Peyer's patch (tissue), 4 donors: ENCODE results near the gene DLGAP5. TPM values are rescaled to one million over a fixed set of nuclear protein-coding genes. Genes with fewer than 3 reads are reported as not detected.

Experiments
- DNase-seq, 3 donors: peaks; one replicate each; pipeline ENCODE4 v3.0.0-alpha.2; 2017 to 2019
- H3K27ac ChIP-seq, 4 donors: fragments of 200-600 bp; sonication (generic); one replicate each; pipeline ENCODE4 v1.5.1; 2016 to 2019
- H3K27me3 ChIP-seq, 2 donors: fragments of 200-600 bp; sonication (generic); one replicate each; pipeline ENCODE4 v1.5.1; 2019
- H3K36me3 ChIP-seq, 3 donors: fragments of 200-600 bp; sonication (generic); one replicate each; pipeline ENCODE4 v1.5.1; 2016 to 2019
- H3K4me1 ChIP-seq, 4 donors: fragments of 200-600 bp; sonication (generic); one replicate each; pipeline ENCODE4 v1.5.1; 2016 to 2019
- H3K4me3 ChIP-seq, 4 donors: fragments of 200-600 bp; sonication (generic); 1 replicate in 3 of 4; 2 replicates in 1 of 4; pipeline ENCODE4 v1.5.1; 2016 to 2019; ENCODE audit warnings: mild to moderate bottlenecking in 1 of 4
- H3K9me3 ChIP-seq, 4 donors: fragments of 200-600 bp; sonication (generic); one replicate each; pipeline ENCODE4 v1.5.1; 2016 to 2019; ENCODE audit warnings: mild to moderate bottlenecking in 1 of 4
- POLR2A ChIP-seq, 2 donors: fragments of 450-650 bp; IDR thresholded peaks; one replicate each; pipeline ENCODE4 v1.5.1; 2017; ENCODE audit warnings: antibody characterized with exemption in 2 of 2, mild to moderate bottlenecking in 2 of 2, moderate library complexity in 2 of 2
- total RNA-seq, 4 donors: library from RNA; depleted of rRNA; stranded (reverse); fragments of >200 nt; gene quantifications; one replicate each; pipeline ENCODE4 v1.1.0, GENCODE V29; 2016
- TF ChIP-seq, protein P1 (sequence below), 6 experiments: fragments of 450-650 bp in 4 of 6; fragments of 200-600 bp in 2 of 6; sonication (generic) in 1 of 6; IDR thresholded peaks; one replicate each; pipeline ENCODE4 v1.5.1; 2017 to 2019; ENCODE audit warnings: antibody characterized with exemption in 6 of 6, mild to moderate bottlenecking in 3 of 6, moderate library complexity in 1 of 6

The DLGAP5 gene
- total RNA-seq, 4 donors from 2014 or later: 2.1 to 9.9 (median 4.4) TPM

GRCh38 chr14:55115460-55115859 is 75.9 kb downstream of the DLGAP5 start:
- no peak overlapping the region for H3K4me3 ChIP-seq
- H3K36me3 ChIP-seq: no peaks in the 10 kb centered on the region
- no peaks in the 10 kb centered on the region for H3K27me3 ChIP-seq
- H3K9me3 ChIP-seq: no peaks in the 10 kb centered on the region
- no peak for DNase-seq
- peak overlapping the region in 3 of 4 donors; percentile 49 to 92 (median 82) for H3K27ac ChIP-seq
- peaks cover 0 to 50% (median 6%) of the 10 kb centered on the region in 4 donors for H3K4me1 ChIP-seq
- TF ChIP-seq, protein P1, sequence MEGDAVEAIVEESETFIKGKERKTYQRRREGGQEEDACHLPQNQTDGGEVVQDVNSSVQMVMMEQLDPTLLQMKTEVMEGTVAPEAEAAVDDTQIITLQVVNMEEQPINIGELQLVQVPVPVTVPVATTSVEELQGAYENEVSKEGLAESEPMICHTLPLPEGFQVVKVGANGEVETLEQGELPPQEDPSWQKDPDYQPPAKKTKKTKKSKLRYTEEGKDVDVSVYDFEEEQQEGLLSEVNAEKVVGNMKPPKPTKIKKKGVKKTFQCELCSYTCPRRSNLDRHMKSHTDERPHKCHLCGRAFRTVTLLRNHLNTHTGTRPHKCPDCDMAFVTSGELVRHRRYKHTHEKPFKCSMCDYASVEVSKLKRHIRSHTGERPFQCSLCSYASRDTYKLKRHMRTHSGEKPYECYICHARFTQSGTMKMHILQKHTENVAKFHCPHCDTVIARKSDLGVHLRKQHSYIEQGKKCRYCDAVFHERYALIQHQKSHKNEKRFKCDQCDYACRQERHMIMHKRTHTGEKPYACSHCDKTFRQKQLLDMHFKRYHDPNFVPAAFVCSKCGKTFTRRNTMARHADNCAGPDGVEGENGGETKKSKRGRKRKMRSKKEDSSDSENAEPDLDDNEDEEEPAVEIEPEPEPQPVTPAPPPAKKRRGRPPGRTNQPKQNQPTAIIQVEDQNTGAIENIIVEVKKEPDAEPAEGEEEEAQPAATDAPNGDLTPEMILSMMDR (IDR thresholded peaks at IDR 0.05): no peak
- TF ChIP-seq POLR2A (IDR thresholded peaks at IDR 0.05): no peak

DNA sequence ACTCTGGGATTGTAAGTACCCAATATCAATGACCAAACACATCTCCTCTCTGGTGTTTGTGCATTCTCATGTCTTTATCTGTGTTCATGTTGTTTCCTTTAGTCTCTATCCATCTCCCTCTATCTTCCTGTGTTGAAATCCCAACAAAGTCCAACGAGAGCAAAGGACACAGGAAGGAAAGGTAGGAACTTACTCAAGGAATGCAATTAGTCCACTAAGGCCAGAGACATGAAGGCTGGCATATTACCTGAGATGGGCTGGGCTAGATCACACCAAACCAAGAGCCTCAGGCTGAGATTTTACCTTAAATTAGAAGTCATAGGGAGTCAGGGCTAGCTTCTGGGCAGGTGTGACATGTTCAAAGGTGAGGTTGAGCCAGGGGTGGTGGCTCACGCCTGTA is 76.7 kb downstream of the DLGAP5 start:
- H3K4me1 ChIP-seq: peaks cover 0 to 42% (median 5%) of the 10 kb centered on the region in 4 donors
- TF ChIP-seq POLR2A (IDR thresholded peaks at IDR 0.05): peak in 1 of 2 donors; percentile 54
- TF ChIP-seq, protein P1 (IDR thresholded peaks at IDR 0.05): no peak
- H3K4me3 ChIP-seq: no peak overlapping the region
- H3K27ac ChIP-seq: peak overlapping the region in 3 of 4 donors; percentile 49 to 92 (median 82)
- no peaks in the 10 kb centered on the region for H3K9me3 ChIP-seq
- no peaks in the 10 kb centered on the region for H3K27me3 ChIP-seq
- no peak for DNase-seq
- H3K36me3 ChIP-seq: no peaks in the 10 kb centered on the region

DNA sequence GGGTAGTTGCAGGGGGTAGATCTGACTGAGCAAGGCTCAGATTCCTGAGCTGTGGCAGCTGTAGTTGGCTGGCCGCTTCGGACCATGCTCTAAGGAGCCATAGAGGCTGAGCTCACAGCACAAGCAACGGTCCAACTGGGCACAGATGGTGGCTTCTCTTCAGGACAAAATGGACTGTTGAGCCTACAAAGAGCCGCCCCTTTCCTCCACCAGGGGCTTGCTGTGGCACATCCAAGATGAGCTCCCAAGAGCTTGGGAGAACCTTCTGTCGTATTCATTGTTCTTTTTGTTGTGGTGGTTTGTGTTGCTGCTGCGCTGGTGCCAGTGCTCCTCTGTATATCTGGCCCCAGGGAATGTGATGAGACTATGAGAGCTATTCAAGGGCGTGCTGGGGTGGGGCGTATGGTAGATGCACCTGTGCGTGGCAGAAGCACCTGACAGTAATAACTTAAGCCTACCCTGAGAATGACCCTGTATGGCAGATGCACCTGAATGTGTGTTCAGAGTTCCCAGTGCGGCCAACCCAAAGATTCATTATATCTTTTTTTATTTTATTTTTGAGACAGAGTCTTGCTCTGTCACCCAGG is 80.2 kb downstream of the DLGAP5 start:
- no peak for TF ChIP-seq POLR2A (IDR thresholded peaks at IDR 0.05)
- TF ChIP-seq, protein P1 (IDR thresholded peaks at IDR 0.05): peak in 1 of 6 experiments; percentile 13
- Histone ChIP-seq H3K9me3 (no peaks in the 10 kb centered on the region), H3K36me3 (no peaks in the 10 kb centered on the region), H3K27me3 (no peaks in the 10 kb centered on the region), H3K4me3 (no peak overlapping the region), H3K27ac (peak overlapping the region in 2 of 4 donors; percentile 40 to 41), H3K4me1 (peaks cover 0 to 51% (median 9%) of the 10 kb centered on the region in 4 donors)
- DNase-seq: peak in 2 of 3 donors; percentile 69 to 71

DNA sequence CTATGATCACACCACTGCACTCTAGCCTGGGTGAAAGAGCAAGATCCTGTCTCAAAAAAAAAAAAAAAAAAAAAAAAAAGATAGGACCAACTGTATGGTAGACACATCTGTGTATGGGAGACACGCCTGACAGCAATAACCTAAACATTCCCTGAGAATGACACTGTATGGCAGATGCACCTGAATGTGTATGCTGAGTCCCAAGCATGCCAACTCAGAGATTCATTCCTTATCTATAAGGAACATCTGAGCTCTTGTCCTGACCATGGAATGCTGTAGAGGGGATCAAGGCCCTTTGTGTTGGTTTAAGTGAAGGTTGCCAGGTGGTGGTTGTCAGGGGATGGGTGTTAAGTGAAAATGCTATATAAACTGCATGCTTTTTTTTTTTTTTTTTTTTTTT is 81.5 kb downstream of the DLGAP5 start:
- H3K36me3 ChIP-seq: no peaks in the 10 kb centered on the region
- H3K4me1 ChIP-seq: peaks cover 0 to 47% (median 7%) of the 10 kb centered on the region in 4 donors
- no peak for DNase-seq
- H3K27ac ChIP-seq: peak overlapping the region in 1 of 4 donors; percentile 94
- H3K27me3 ChIP-seq: no peaks in the 10 kb centered on the region
- no peak overlapping the region for H3K4me3 ChIP-seq
- TF ChIP-seq, protein P1 (IDR thresholded peaks at IDR 0.05): no peak
- no peak for TF ChIP-seq POLR2A (IDR thresholded peaks at IDR 0.05)
- no peaks in the 10 kb centered on the region for H3K9me3 ChIP-seq

DNA sequence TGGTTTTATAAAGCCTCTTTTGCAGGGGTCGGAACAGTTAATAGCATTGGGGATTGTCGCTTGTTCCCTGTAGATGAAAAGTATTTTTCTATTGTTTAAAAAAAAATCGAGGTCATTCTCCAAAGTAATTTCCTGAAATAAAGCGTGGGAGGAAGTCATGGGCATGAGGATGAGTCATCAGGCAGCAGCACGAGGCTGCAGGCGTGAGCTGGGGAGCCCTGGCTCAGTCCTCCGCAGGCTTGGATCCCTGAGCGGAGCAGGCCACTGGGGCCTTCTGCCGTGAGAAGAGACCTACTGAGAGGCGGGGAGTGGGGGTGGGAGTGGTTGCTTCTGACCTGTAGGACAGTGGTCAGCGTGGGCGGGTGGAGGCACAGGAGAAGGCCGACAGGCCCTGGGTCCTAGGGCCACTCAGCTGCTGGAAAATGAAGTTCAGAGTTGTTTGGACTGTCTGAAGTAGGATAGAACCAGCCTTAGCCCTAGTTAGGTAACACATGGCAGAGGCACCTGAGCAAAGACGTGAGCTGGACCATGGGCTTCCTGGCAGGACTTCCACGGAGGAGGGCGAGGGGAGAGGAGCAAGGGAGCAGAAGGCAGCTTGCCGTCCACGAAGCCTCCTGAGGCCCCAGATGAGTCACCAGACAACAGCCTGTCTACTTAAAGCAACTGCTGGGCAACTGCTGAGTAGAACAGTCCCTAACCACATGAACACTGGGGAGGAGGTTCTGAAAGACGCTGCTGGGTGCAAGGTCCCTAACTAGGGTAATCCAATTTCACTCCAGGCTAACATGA is 83.4 kb downstream of the DLGAP5 start:
- Histone ChIP-seq H3K27ac (peak overlapping the region; percentile 71 to 94 (median 88)), H3K36me3 (no peaks in the 10 kb centered on the region), H3K4me1 (peaks cover 9 to 57% (median 19%) of the 10 kb centered on the region in 4 donors), H3K27me3 (no peaks in the 10 kb centered on the region), H3K4me3 (no peak overlapping the region), H3K9me3 (no peaks in the 10 kb centered on the region)
- TF ChIP-seq POLR2A (IDR thresholded peaks at IDR 0.05): peak; percentile 61 to 82
- TF ChIP-seq, protein P1 (IDR thresholded peaks at IDR 0.05): no peak
- DNase-seq: peak; percentile 36 to 91 (median 88)
